Glutamatergic neuron (in vitro differentiated cells): ENCODE data around the gene KLHL5. TPM values are rescaled to one million over a fixed set of nuclear protein-coding genes. Genes with fewer than 3 reads are reported as not detected.

Source experiments
- DNase-seq: peaks from one replicate; pipeline ENCODE4 v3.0.0; 2022
- H3K27ac Mint-ChIP-seq: one replicate; pipeline ENCODE4 v1.8.0; 2020; ENCODE audit warnings: mild to moderate bottlenecking, mixed read lengths, inconsistent platforms; ENCODE audit not compliant: unreplicated experiment
- H3K27me3 Mint-ChIP-seq: one replicate; pipeline ENCODE4 v1.8.0; 2020; ENCODE audit warnings: mild to moderate bottlenecking, moderate library complexity, mixed read lengths, inconsistent platforms; ENCODE audit not compliant: unreplicated experiment
- H3K36me3 Mint-ChIP-seq: one replicate; pipeline ENCODE4 v1.8.0; 2020; ENCODE audit warnings: mild to moderate bottlenecking, mixed read lengths, inconsistent platforms; ENCODE audit not compliant: unreplicated experiment
- H3K4me1 Mint-ChIP-seq: one replicate; pipeline ENCODE4 v1.8.0; 2020; ENCODE audit warnings: mild to moderate bottlenecking, low read depth, mixed read lengths, inconsistent platforms; ENCODE audit not compliant: unreplicated experiment
- H3K4me3 Mint-ChIP-seq: one replicate; pipeline ENCODE4 v1.8.0; 2020; ENCODE audit warnings: mild to moderate bottlenecking, mixed read lengths, inconsistent platforms; ENCODE audit not compliant: unreplicated experiment
- H3K9me3 Mint-ChIP-seq: one replicate; pipeline ENCODE4 v1.8.0; 2020; ENCODE audit warnings: mild to moderate bottlenecking, moderate library complexity, mixed read lengths, inconsistent platforms; ENCODE audit not compliant: unreplicated experiment
- CTCF ChIP-seq: fragments of 200-600 bp; sonication (generic); IDR thresholded peaks from one replicate; pipeline ENCODE4 v1.5.0; 2021; ENCODE audit not compliant: partially characterized antibody, unreplicated experiment
- total RNA-seq: library from RNA; stranded (reverse); fragmentation: NEBNext Ultra II Directional; extraction: Animal tissue kit (Norgen Biotek cat#: 25700); gene quantifications from one replicate; pipeline ENCODE4 v1.2.1, GENCODE V29; 2021; ENCODE audit not compliant: unreplicated experiment

The KLHL5 gene
- total RNA-seq, 1 donor from 2014 or later: 11.5 TPM

GRCh38 chr4:39056023-39056422, 6.0 kb upstream of the KLHL5 start:
- H3K4me1 Mint-ChIP-seq: no peaks in the 10 kb centered on the region
- no peak overlapping the region for H3K27ac Mint-ChIP-seq
- H3K9me3 Mint-ChIP-seq: no peaks in the 10 kb centered on the region
- no peaks in the 10 kb centered on the region for H3K27me3 Mint-ChIP-seq
- TF ChIP-seq CTCF: no peak
- no peaks in the 10 kb centered on the region for H3K36me3 Mint-ChIP-seq
- H3K4me3 Mint-ChIP-seq: no peak overlapping the region
- DNase-seq: no peak

- H3K27ac Mint-ChIP-seq: no peak overlapping the region
- TF ChIP-seq CTCF: no peak
Measured at GRCh38 chr4:39061457-39061856, 575 bp upstream of the KLHL5 start.

GRCh38 chr4:39062770-39063097, 702 bp downstream of the KLHL5 start:
- Mint-ChIP-seq H3K9me3 (no peaks in the 10 kb centered on the region), H3K27ac (no peak overlapping the region), H3K27me3 (no peaks in the 10 kb centered on the region), H3K4me3 (no peak overlapping the region), H3K4me1 (peaks cover 2% of the 10 kb centered on the region), H3K36me3 (no peaks in the 10 kb centered on the region)
- TF ChIP-seq CTCF: no peak
- DNase-seq: no peak

More at GRCh38 chr4:39061457-39061856, 575 bp upstream of the KLHL5 start:
- no peak for DNase-seq
- peaks cover 2% of the 10 kb centered on the region for H3K4me1 Mint-ChIP-seq
- H3K36me3 Mint-ChIP-seq: no peaks in the 10 kb centered on the region
- no peak overlapping the region for H3K4me3 Mint-ChIP-seq
- H3K9me3 Mint-ChIP-seq: no peaks in the 10 kb centered on the region
- H3K27me3 Mint-ChIP-seq: no peaks in the 10 kb centered on the region

- H3K27me3 Mint-ChIP-seq: no peaks in the 10 kb centered on the region
- H3K27ac Mint-ChIP-seq: no peak overlapping the region
- DNase-seq: no peak
- H3K4me3 Mint-ChIP-seq: no peak overlapping the region
- H3K4me1 Mint-ChIP-seq: peaks cover 2% of the 10 kb centered on the region
- TF ChIP-seq CTCF: no peak
- H3K9me3 Mint-ChIP-seq: no peaks in the 10 kb centered on the region
- no peaks in the 10 kb centered on the region for H3K36me3 Mint-ChIP-seq
Measured at GRCh38 chr4:39063430-39063829, 1.4 kb downstream of the KLHL5 start.

- H3K4me1 Mint-ChIP-seq: peaks cover 2% of the 10 kb centered on the region
Measured at GRCh38 chr4:39066371-39066770, 4.3 kb downstream of the KLHL5 start.

More at GRCh38 chr4:39066371-39066770, 4.3 kb downstream of the KLHL5 start:
- Mint-ChIP-seq H3K27ac (no peak overlapping the region), H3K9me3 (no peaks in the 10 kb centered on the region), H3K4me3 (no peak overlapping the region), H3K27me3 (no peaks in the 10 kb centered on the region), H3K36me3 (no peaks in the 10 kb centered on the region)
- DNase-seq: no peak
- TF ChIP-seq CTCF: no peak
